ENCODE results near the gene ABLIM3. TPM values are rescaled to one million over a fixed set of nuclear protein-coding genes. Genes with fewer than 3 reads are reported as not detected.

Gene ABLIM3
- total RNA-seq, 4 donors from 2014 or later = 55.1 to 320 (median 94.2) TPM

DNA sequence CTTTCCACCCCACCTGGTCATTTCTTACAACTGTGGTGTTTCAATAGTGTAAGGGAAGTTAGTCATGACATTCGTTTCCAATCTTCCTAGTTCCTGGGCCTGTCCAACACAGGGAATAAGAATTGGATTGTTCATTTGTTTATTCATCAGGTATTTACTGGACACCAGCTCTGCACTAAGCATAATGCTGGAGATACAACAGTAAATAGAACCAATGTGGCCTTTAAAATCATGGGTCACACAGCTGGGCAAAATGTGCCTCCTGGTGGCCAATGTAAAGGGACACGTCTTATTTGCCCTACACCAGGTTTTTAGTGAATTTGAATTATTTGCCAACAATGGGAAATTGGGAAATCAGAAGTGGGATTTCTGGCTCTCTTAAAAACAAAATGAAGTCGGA lies 10.4 kb downstream of the ABLIM3 start:
- TF ChIP-seq, protein P1, sequence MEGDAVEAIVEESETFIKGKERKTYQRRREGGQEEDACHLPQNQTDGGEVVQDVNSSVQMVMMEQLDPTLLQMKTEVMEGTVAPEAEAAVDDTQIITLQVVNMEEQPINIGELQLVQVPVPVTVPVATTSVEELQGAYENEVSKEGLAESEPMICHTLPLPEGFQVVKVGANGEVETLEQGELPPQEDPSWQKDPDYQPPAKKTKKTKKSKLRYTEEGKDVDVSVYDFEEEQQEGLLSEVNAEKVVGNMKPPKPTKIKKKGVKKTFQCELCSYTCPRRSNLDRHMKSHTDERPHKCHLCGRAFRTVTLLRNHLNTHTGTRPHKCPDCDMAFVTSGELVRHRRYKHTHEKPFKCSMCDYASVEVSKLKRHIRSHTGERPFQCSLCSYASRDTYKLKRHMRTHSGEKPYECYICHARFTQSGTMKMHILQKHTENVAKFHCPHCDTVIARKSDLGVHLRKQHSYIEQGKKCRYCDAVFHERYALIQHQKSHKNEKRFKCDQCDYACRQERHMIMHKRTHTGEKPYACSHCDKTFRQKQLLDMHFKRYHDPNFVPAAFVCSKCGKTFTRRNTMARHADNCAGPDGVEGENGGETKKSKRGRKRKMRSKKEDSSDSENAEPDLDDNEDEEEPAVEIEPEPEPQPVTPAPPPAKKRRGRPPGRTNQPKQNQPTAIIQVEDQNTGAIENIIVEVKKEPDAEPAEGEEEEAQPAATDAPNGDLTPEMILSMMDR (IDR thresholded peaks at IDR 0.05; ENCODE audit: low read depth) = no peak

DNA sequence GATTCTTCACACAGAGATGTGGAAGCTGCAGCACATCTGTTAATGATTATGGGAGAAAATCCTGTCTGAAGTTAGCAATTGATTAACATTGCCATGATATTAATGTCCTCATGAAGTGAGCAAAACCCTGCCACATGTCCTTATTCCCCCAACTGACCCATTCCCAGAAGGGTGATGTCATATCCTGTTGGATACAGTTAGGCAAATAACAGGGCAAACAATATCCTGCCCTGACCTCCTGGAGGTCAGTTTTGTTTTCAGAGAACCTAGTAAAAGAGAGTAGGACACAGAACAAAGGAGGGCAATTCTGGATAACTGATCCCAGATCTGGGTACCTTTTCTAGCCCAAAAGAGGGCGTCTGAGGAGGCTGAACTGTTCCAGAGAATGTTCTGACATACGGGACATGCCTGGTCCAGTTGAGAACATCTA lies 11.0 kb downstream of the ABLIM3 start:
- TF ChIP-seq, protein P1 (IDR thresholded peaks at IDR 0.05; ENCODE audit: low read depth) = no peak

DNA sequence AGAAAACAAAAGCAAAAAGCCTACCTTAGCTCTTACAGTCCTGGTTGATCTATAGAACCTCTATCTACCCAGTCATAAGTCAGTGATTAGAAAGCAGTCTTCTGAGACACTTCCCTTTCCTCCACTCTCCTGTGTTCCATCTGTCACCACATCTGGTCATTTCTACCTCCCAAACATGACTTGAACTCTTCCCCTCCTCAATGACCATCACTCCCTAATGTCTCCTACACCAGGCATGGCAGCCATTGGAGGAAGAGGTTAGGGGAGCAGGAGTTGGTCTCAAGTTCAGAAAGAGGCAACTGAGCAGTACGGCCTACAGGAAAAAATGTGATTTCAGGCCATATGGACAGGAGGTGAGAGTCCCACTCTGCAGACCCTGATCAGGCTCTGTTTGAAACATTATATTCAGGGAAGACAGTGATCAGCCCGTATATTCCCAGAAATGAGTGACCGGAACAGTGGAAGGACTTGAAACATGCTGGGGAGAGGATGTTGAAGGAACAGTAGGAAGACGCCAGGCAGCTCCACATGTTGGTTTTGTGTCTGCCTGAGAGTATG lies 12.0 kb downstream of the ABLIM3 start:
- TF ChIP-seq, protein P1 (IDR thresholded peaks at IDR 0.05; ENCODE audit: low read depth) = no peak

DNA sequence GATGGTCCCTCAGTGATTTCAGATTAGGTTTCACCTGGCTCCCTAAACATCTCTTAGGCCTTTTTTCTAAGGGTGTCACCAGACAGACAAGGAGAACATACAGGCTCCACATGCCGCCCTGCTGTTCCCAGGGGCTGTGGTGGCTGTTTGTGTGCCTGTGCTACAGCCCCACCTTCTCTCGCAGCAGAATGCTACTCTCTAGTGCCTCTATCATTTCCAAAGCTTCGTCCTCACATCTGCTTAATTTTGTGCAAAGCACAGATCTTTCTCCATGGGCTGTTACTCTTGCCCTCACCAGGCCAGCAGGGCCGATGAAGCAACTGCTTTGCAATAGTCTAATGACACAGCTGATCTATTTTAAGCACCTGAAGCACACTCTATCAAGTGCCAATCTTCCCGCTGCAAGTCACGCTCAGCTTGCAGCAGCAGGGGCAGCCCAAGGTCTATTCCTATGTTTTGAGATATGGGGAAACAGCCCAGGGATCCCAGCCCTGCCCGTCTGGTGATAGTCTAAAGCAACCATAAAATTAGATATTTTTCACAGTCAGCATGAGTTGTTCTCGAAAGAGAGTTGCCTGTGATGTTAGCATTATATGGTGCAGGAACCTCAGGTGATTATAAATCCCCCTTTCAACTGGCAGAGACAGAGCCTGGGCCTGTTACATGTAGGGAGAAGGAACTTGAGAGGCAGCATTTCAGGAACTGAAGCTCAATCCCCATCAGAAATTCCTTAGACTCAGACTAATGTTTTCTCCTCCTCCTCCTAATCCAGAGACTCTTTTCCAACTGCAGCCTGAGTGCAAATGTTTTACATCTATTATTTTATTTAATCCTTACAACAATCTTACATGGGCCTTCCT lies 12.7 kb downstream of the ABLIM3 start:
- TF ChIP-seq, protein P1 (IDR thresholded peaks at IDR 0.05; ENCODE audit: low read depth) = no peak

DNA sequence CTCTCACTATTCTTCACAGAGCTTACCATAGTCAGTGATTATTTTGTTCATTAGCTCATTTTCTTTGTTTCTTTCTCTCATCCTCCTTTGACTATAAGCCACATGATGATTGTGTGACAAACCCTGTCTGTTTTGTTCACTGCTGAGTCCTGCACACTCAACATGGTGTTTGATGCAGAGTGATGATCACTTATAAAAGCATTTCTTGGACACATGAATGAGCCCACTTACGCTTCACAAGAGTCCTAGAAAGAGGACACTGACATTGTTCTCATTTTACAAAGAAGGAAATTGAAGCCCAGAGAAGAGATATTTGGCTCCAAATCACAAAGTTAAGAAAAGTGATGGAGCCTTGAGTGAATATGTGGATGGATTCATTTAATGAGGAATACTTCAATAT lies 13.4 kb downstream of the ABLIM3 start:
- TF ChIP-seq, protein P1 (IDR thresholded peaks at IDR 0.05; ENCODE audit: low read depth) = no peak

DNA sequence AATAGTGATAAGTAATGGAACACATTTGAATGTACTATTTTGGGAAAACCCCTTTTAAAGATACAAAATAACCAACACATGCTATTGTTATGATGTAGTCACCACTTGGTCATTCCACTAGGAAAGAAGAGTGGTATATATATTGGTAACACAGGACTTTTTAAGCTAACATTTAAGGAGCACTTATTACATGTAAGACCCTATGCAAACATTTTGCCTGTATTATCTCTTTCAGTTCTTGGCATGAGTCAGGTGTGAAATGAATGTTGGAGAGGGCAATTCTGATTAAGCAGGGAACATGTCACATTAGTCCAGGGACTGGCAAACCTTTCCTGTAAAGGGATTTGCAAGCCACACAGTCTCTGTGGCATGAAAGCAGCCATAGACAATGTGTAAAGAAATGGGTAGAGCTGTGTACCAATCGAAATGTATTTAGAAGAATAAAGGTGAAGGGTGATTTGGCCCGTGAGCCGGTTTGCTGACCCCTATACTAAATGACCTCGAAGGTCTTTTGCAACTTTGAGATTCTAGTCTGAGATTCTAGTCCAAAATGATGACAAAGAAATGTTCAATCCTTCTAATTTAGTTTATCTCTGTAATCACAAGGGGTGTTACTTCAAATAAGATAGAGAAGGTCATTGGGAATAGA lies 15.3 kb downstream of the ABLIM3 start:
- TF ChIP-seq, protein P1 (IDR thresholded peaks at IDR 0.05; ENCODE audit: low read depth) = no peak

DNA sequence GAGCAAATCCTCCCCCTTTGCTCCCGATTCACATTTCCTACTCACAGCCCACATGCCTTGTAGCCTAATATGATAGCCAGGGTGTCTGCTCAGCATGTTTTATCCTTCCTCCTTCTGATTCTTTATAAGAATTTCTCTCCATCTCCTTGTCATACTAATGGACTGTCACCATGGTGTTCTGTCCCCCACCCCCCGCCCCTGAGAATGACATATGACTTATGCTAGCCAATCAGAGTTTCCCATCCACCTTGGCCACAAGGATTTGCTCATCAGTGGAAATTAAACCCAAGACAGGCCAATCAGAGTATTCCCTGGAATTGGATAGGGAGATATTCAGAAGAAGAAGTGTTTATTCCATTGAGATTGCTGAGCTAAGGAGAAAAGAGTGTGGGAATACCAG lies 16.0 kb downstream of the ABLIM3 start:
- TF ChIP-seq, protein P1 (IDR thresholded peaks at IDR 0.05; ENCODE audit: low read depth) = no peak

All from subcutaneous adipose tissue (tissue), 4 donors.